HUDEP-2 (cell line): ENCODE results near the gene NR2C2.

ENCODE experiments used
- DNase-seq, 76 experiments: peaks; one replicate each; lab custom pipeline; 2025; ENCODE audit not compliant: unreplicated experiment in 76 of 76; lab: John Stamatoyannopoulos, UW

The NR2C2 gene

DNA sequence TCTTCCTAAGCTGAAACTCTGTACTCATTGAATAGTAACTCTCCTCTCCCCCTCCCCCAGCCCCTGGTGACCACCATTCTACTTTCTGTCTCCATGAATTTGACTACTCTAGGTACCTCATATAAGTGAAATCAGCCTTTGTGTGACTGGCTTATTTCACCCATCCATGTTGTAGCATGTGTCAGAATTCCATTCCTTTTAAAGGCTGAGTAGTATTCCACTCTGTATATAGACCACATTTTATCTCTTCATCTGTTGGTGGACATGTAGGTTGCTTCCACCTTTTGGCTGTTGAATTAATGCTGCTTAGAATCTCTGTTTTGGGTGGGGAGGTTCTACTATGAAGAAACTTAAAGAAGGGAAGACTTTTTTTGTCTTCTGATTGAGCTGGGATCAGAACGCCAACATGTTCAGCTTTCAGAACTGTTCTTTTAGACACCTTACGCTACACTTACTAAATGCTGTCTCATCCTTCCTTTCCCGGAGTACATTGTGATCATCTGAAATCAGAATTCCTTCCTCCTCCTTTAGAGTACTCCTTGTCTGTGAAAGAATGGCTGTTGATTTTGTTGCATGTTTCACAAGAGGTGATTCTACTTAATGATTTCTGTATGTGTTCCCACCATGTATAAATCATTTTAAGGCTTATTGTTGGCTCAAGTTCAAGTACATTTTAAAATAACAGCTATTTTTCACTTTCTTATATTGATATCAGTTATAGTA lies 67.4 kb downstream of the NR2C2 start:
- DNase-seq: no peak

GRCh38 chr3:15015456-15015855 lies 68.1 kb downstream of the NR2C2 start:
- DNase-seq: peak in 70 of 76 experiments; percentile 13 to 84 (median 64)

GRCh38 chr3:15017191-15017590 lies 69.8 kb downstream of the NR2C2 start:
- DNase-seq: no peak

GRCh38 chr3:15023249-15023648 lies 75.9 kb downstream of the NR2C2 start:
- DNase-seq: no peak

- no peak for DNase-seq
Measured at GRCh38 chr3:15023719-15024118, 76.3 kb downstream of the NR2C2 start.

- no peak for DNase-seq
Measured at GRCh38 chr3:15029625-15030024, 82.2 kb downstream of the NR2C2 start.

DNA sequence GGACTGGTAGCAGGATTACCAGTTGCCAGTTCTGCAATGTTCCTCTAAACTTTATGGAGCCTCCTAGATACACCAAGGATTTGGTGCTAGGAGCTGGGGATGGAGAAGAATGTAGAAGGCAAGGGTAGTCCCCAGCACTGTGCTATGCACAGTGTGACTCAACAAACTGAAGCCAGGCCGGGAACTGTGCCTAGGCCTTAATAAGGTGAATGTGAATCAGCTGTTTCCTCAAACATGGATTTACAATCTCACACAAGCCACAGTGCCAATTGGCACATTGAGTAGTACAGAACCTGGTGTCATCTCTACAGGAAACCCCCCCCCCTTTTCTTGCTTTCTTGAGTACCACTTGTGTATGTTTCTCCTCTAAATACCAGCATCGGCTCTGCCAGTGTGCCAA lies 85.3 kb downstream of the NR2C2 start:
- DNase-seq: no peak

DNA sequence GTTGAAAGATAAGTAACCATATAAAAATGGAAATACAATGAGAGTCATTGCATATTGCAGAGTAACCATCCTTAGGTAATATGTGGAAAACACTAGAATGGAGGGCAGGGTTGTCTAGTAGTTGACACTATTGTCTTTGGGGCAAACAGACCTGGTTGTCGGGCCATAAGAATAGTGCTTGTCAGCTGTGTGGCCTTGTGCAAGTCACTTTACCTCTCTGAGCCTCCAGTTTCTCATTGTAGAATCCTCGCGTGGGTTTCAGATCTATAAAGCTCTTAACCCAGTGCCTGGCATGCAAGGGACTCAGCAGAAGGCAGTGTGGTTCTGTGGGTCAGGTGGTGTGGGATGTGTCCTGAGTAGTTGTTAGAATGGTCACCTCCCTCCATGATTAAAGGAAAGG lies 85.7 kb downstream of the NR2C2 start:
- DNase-seq: no peak

DNA sequence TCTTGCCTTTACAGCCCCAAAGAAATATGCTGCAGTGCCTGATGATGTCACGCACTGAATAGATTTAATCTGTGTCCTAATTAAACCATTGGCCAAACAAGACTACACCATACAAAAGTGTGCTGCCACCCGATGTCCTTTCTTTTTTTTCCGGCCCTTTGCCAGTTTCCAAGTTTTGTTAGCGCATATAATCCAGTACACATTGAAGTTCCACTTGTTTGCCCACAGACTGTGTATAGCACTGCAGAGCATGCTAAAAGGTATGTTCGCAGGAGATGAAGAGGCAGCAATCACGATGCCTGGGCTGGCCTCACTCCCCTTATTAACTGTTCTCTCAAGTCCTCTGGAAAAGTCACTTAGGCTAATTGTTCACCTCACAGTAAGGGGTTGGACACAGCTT lies 90.9 kb downstream of the NR2C2 start:
- DNase-seq: no peak

DNA sequence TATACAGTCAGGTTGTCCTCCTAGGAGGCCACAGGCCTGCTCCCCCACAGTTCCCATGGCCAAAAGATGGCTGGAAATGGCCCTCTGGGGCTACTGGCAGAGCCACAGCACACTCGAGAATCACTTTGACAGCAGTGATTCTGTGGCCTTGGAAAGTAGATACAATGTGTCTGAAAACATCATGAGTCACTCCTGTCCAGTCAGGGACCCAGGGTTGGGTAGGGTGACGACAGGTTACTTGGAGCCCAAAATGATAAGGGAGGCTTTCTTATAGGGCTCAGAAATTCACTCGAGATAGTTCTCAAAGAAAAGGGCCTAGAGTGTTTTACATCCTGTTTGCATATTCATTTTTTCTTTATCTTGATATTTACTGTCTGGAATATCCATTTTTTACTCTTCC lies 93.5 kb downstream of the NR2C2 start:
- peak in 4 of 76 experiments; percentile 7 to 19 (median 14) for DNase-seq

DNA sequence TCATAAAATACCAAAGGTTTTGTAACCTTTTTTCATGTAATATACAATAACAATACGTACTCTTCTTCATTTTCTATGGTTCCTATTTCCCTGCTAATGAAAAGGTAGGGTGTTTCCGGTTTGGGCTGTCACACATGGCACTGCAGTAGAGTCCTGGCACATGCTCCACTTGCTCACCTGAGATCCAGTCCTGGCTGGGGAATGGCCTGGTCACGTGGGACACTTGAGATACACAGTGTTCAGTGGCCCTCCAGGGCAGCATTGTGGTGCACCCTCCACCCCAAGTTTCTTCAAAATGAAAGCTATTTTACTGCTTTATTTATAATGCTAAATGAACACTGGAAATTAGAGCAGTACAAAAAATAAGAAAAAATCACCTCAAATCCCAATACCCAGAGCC lies 94.6 kb downstream of the NR2C2 start:
- DNase-seq: no peak

GRCh38 chr3:15042936-15043335 lies 95.6 kb downstream of the NR2C2 start:
- no peak for DNase-seq

GRCh38 chr3:15043408-15044171 lies 96.2 kb downstream of the NR2C2 start:
- no peak for DNase-seq

- no peak for DNase-seq
Measured at GRCh38 chr3:15044326-15044725, 96.9 kb downstream of the NR2C2 start.

DNA sequence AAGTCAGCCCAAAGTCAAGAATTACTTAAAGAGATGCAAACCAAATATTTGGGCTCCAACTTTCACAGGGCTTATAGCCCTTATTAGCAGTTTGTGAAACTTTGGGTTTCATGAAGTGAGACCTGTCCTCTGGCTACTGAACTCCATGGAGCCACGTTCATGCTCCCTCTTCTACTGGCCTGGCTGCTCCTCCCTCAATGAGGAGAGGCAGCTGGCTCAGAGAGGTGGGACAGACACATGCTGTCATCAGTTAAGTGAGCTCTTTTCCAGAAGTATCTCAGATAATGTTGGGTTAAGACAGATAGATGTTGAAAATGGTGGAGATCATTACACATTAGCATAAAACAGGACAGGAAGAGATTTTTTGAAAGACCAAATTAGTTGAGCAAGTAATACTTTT lies 98.3 kb downstream of the NR2C2 start:
- DNase-seq: no peak

- no peak for DNase-seq
Measured at GRCh38 chr3:15049584-15049983, 102.2 kb downstream of the NR2C2 start.

DNA sequence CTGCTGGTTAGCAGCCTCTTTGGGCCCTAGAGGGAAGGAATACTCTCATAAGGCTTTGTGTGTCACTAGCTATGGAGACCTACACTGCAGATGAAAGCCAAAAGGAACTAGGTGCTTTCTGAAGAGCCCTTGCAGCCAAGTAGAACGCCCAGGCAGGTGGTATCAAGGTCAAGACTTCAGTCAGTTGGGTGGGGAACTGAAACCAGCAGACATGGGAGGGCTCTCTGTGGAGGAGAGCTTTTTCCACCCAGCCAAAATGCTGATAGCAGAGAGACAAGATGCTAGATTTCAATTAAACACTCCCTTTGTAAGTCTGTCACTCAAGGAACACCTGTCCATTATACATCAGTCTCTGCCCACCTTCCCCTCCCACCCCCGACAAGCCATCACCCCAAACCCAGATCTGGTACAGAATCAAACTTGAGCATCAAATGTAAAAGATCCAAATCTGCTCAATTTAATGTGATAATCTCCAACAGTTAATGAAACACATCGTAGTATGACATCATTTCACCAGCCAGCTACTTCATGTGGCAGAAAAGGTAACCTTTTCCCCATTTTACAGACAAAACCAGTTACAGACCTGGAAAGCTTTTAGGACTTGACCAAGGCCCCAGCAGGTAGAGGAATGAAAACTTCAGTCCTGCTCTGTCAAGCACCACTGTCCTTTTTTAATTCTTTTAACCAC lies 103.2 kb downstream of the NR2C2 start:
- no peak for DNase-seq

DNA sequence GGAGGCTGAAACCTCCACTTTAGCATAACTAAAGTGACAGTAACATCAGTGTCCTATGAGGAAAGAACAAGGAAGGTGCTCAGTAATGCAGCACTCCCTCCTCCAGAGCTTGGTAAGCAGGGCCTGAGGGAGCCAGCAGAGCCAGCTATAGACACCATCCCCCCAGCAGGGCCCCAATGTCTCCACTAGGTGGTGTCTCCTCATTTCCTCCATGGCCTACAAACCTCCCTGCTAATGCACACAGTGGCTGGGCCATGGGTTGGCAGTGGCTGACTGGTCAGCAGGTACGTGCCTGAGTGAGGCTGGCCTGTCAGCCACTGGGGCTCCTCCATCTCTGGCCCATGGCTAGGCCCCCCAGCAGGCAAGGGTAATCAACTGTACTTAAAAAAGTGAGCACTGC lies 104.1 kb downstream of the NR2C2 start:
- DNase-seq: peak in 66 of 76 experiments; percentile 7 to 76 (median 46)

DNA sequence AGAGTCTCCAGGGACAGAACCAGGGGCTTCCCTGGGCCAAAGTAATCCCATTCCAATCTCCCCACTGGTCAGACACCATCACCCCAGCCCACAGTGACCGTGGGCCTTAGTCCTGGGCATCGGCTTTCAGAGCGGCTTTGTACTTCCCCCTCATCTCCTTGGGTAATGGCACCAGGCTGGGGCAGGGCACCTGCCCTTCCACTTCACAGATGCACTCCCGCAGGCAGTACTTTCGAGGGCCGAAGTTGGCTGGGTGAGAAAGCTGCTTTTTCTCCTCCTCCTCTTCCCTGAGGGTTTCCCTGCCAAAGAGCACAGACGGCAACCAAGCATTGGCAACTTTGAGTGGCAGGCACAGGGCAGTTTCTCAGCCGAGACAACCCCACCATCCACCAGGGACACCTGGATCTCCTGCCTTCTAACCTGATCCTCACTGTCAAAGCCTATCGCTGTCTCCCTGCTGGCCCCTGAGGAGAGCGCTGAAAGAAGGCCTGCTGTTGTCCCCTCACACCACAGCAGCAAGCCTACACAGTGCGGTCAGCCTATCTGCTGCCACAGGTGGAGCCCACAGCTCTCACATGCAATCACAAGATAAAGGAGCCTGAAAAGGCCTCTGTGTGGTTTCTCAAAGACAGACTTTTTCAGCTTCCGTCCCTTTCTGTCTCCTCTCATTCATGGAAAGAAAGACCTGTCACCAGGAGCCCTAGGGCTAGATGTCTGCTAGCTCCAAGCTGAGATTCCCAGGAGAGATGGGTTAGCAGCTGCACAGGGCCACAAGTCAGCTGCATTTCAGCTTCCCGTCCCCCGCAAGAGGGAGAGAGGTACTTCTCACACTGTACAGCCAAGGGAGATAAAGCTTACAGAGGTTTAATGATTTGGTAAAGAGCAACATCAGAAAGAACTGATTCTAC lies 105.2 kb downstream of the NR2C2 start:
- peak; percentile 13 to 92 (median 76) for DNase-seq

DNA sequence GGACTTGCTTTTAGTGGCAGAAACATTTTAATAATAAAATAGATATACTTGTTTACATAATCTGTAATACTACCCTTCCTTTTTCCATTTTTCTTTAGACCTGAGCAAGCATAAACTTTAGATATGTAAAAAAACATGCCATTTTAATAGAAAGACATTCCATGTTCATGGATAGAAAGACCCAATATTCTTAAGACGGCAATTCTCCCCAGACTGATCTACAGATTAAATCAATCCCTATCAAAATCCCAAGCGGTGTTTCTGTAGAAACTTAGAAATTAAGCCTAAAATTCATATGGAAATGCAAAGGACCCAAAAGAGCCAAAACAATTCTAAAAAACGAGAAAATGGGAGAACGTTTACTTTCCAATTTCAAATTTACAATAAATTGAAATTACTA lies 106.2 kb downstream of the NR2C2 start:
- no peak for DNase-seq
